GM12872 (cell line): ENCODE data around the gene RPS6KA4.

Experiments used
- CTCF ChIP-seq: IDR thresholded peaks from 3 replicates; pipeline ENCODE4 v1.5.1; 2011; ENCODE audit warnings: low read depth, mild to moderate bottlenecking, low read length, moderate library complexity; ENCODE audit not compliant: insufficient read depth

The RPS6KA4 gene

GRCh38 chr11:64389851-64390250 lies 30.9 kb downstream of the RPS6KA4 start:
- TF ChIP-seq CTCF, result no peak

GRCh38 chr11:64390558-64390957 lies 31.6 kb downstream of the RPS6KA4 start:
- TF ChIP-seq CTCF, result no peak

GRCh38 chr11:64391839-64392238 lies 32.9 kb downstream of the RPS6KA4 start:
- no peak for TF ChIP-seq CTCF

- no peak for TF ChIP-seq CTCF
These were observed 36.6 kb downstream of the RPS6KA4 start for GRCh38 chr11:64395545-64396078.

GRCh38 chr11:64396079-64396591 lies 37.2 kb downstream of the RPS6KA4 start:
- no peak for TF ChIP-seq CTCF

GRCh38 chr11:64400102-64400501 lies 41.1 kb downstream of the RPS6KA4 start:
- TF ChIP-seq CTCF, result no peak

GRCh38 chr11:64400667-64401066 lies 41.7 kb downstream of the RPS6KA4 start:
- no peak for TF ChIP-seq CTCF
